Stimulated activated effector memory CD8-positive, alpha-beta T cell treated with anti-CD3 and anti-CD28 coated beads, Interleukin-12 subunit alpha, Interleukin-12 subunit beta, amount 100 ng/mL, for 72 hours (primary cell): ENCODE results near the gene PLXNC1.

Source experiments
- ATAC-seq: fragments of 150-1000 bp; cut with Tn5 transposase; 2 replicates; pipeline ENCODE4 v1.10.0; 2021
- DNase-seq, 2 donors: peaks; one replicate each; pipeline ENCODE4 v3.0.0; 2021 to 2022; ENCODE audit warnings: low spot score in 2 of 2
- H3K27ac Mint-ChIP-seq: one replicate; pipeline ENCODE4 v1.8.0; 2022; ENCODE audit warnings: mild to moderate bottlenecking, mixed read lengths
- H3K36me3 Mint-ChIP-seq: one replicate; pipeline ENCODE4 v1.8.0; 2022; ENCODE audit warnings: mild to moderate bottlenecking, mixed read lengths
- H3K4me1 Mint-ChIP-seq: one replicate; pipeline ENCODE4 v1.8.0; 2022; ENCODE audit warnings: mixed read lengths
- H3K4me3 Mint-ChIP-seq: one replicate; pipeline ENCODE4 v1.8.0; 2022; ENCODE audit warnings: mild to moderate bottlenecking, mixed read lengths
- H3K9me3 Mint-ChIP-seq: one replicate; pipeline ENCODE4 v1.8.0; 2022; ENCODE audit warnings: mixed read lengths

Gene PLXNC1

GRCh38 chr12:94209240-94209639 lies 60.9 kb downstream of the PLXNC1 start:
- DNase-seq (no peak), ATAC-seq (no peak)
- Mint-ChIP-seq H3K36me3 (peaks cover 6% of the 10 kb centered on the region), H3K4me3 (peak overlapping the region; percentile 73), H3K9me3 (peaks cover 3% of the 10 kb centered on the region), H3K27ac (peak overlapping the region; percentile 98), H3K4me1 (peaks cover 60% of the 10 kb centered on the region)

GRCh38 chr12:94211021-94211420 lies 62.6 kb downstream of the PLXNC1 start:
- Mint-ChIP-seq H3K4me3 (no peak overlapping the region), H3K36me3 (peaks cover 6% of the 10 kb centered on the region), H3K4me1 (peaks cover 43% of the 10 kb centered on the region), H3K27ac (peak overlapping the region; percentile 44), H3K9me3 (peaks cover 3% of the 10 kb centered on the region)
- no peak for DNase-seq
- ATAC-seq: no peak

- ATAC-seq: no peak
- Mint-ChIP-seq H3K27ac (no peak overlapping the region), H3K4me1 (peaks cover 11% of the 10 kb centered on the region), H3K36me3 (peaks cover 13% of the 10 kb centered on the region), H3K9me3 (no peaks in the 10 kb centered on the region), H3K4me3 (no peak overlapping the region)
- DNase-seq: no peak
Observed at GRCh38 chr12:94218233-94218632, 69.9 kb downstream of the PLXNC1 start.

- Mint-ChIP-seq H3K27ac (no peak overlapping the region), H3K36me3 (peaks cover 13% of the 10 kb centered on the region), H3K4me3 (no peak overlapping the region), H3K4me1 (peaks cover 11% of the 10 kb centered on the region), H3K9me3 (no peaks in the 10 kb centered on the region)
- ATAC-seq (no peak), DNase-seq (no peak)
Observed at GRCh38 chr12:94219622-94220302, 71.4 kb downstream of the PLXNC1 start.

- Mint-ChIP-seq H3K4me3 (no peak overlapping the region), H3K9me3 (no peaks in the 10 kb centered on the region), H3K36me3 (peaks cover 13% of the 10 kb centered on the region), H3K4me1 (peaks cover 11% of the 10 kb centered on the region), H3K27ac (no peak overlapping the region)
- ATAC-seq: no peak
- no peak for DNase-seq
Observed at GRCh38 chr12:94220804-94221203, 72.4 kb downstream of the PLXNC1 start.

- Mint-ChIP-seq H3K36me3 (peaks cover 27% of the 10 kb centered on the region), H3K9me3 (no peaks in the 10 kb centered on the region), H3K27ac (peak overlapping the region; percentile 9), H3K4me3 (no peak overlapping the region), H3K4me1 (peaks cover 11% of the 10 kb centered on the region)
- no peak for DNase-seq
- ATAC-seq: no peak
Observed at GRCh38 chr12:94222351-94223084, 74.1 kb downstream of the PLXNC1 start.

- no peak for ATAC-seq
- no peaks in the 10 kb centered on the region for H3K9me3 Mint-ChIP-seq
- H3K27ac Mint-ChIP-seq: no peak overlapping the region
- H3K36me3 Mint-ChIP-seq: peaks cover 38% of the 10 kb centered on the region
- DNase-seq: no peak
- peaks cover 11% of the 10 kb centered on the region for H3K4me1 Mint-ChIP-seq
- no peak overlapping the region for H3K4me3 Mint-ChIP-seq
Observed at GRCh38 chr12:94223842-94224241, 75.5 kb downstream of the PLXNC1 start.

- Mint-ChIP-seq H3K4me1 (peaks cover 11% of the 10 kb centered on the region), H3K4me3 (no peak overlapping the region), H3K27ac (peak overlapping the region; percentile 77), H3K9me3 (no peaks in the 10 kb centered on the region), H3K36me3 (peaks cover 42% of the 10 kb centered on the region)
- no peak for DNase-seq
- no peak for ATAC-seq
Observed at GRCh38 chr12:94225506-94225905, 77.1 kb downstream of the PLXNC1 start.

- H3K36me3 Mint-ChIP-seq: peaks cover 36% of the 10 kb centered on the region
- ATAC-seq: no peak
- no peak overlapping the region for H3K4me3 Mint-ChIP-seq
- peaks cover 9% of the 10 kb centered on the region for H3K4me1 Mint-ChIP-seq
- H3K27ac Mint-ChIP-seq: no peak overlapping the region
- H3K9me3 Mint-ChIP-seq: no peaks in the 10 kb centered on the region
- DNase-seq: no peak
Observed at GRCh38 chr12:94225947-94226630, 77.7 kb downstream of the PLXNC1 start.

- H3K27ac Mint-ChIP-seq: no peak overlapping the region
- ATAC-seq (no peak), DNase-seq (no peak)
- peaks cover 5% of the 10 kb centered on the region for H3K4me1 Mint-ChIP-seq
- no peak overlapping the region for H3K4me3 Mint-ChIP-seq
- H3K9me3 Mint-ChIP-seq: no peaks in the 10 kb centered on the region
- H3K36me3 Mint-ChIP-seq: peaks cover 32% of the 10 kb centered on the region
Observed at GRCh38 chr12:94227066-94227465, 78.7 kb downstream of the PLXNC1 start.

- DNase-seq (no peak), ATAC-seq (no peak)
- Mint-ChIP-seq H3K27ac (no peak overlapping the region), H3K4me3 (no peak overlapping the region), H3K4me1 (no peaks in the 10 kb centered on the region), H3K9me3 (no peaks in the 10 kb centered on the region), H3K36me3 (peaks cover 32% of the 10 kb centered on the region)
Observed at GRCh38 chr12:94228488-94228907, 80.1 kb downstream of the PLXNC1 start.

GRCh38 chr12:94229902-94230301 lies 81.5 kb downstream of the PLXNC1 start:
- Mint-ChIP-seq H3K9me3 (no peaks in the 10 kb centered on the region), H3K4me1 (no peaks in the 10 kb centered on the region), H3K27ac (no peak overlapping the region), H3K36me3 (peaks cover 32% of the 10 kb centered on the region), H3K4me3 (no peak overlapping the region)
- DNase-seq (no peak), ATAC-seq (no peak)

- Mint-ChIP-seq H3K9me3 (no peaks in the 10 kb centered on the region), H3K4me1 (no peaks in the 10 kb centered on the region), H3K4me3 (no peak overlapping the region), H3K36me3 (peaks cover 32% of the 10 kb centered on the region), H3K27ac (no peak overlapping the region)
- ATAC-seq: peak; percentile 48
- no peak for DNase-seq
Observed at GRCh38 chr12:94230357-94230905, 82.1 kb downstream of the PLXNC1 start.

GRCh38 chr12:94231709-94232108 lies 83.3 kb downstream of the PLXNC1 start:
- Mint-ChIP-seq H3K36me3 (peaks cover 25% of the 10 kb centered on the region), H3K27ac (no peak overlapping the region), H3K9me3 (no peaks in the 10 kb centered on the region), H3K4me1 (no peaks in the 10 kb centered on the region), H3K4me3 (no peak overlapping the region)
- DNase-seq: no peak
- ATAC-seq: no peak

- Mint-ChIP-seq H3K4me1 (peaks cover 10% of the 10 kb centered on the region), H3K36me3 (peaks cover 16% of the 10 kb centered on the region), H3K9me3 (no peaks in the 10 kb centered on the region), H3K27ac (no peak overlapping the region), H3K4me3 (no peak overlapping the region)
- ATAC-seq (no peak), DNase-seq (no peak)
Observed at GRCh38 chr12:94235848-94236247, 87.5 kb downstream of the PLXNC1 start.
